Activated naive CD4-positive, alpha-beta T cell treated with anti-CD3 and anti-CD28 coated beads for 36 hours (primary cell): ENCODE results near the gene ZNF554. TPM values are rescaled to one million over a fixed set of nuclear protein-coding genes. Genes with fewer than 3 reads are reported as not detected.

ENCODE experiments used
- CTCF ChIA-PET: fragments of 350-600 bp; sonication (Branson Sonifier 250); formaldehyde crosslinking; loops from one replicate; lab custom pipeline; 2021; ENCODE audit warnings: antibody characterized with exemption; lab: Charles Lee
- DNase-seq: peaks from one replicate; pipeline ENCODE4 v3.0.0-alpha.2; 2020
- H3K27ac Mint-ChIP-seq: one replicate; pipeline ENCODE4 v1.8.0; 2021; ENCODE audit warnings: mild to moderate bottlenecking, mixed read lengths
- H3K27me3 Mint-ChIP-seq: one replicate; pipeline ENCODE4 v1.8.0; 2021; ENCODE audit warnings: low read depth, mixed read lengths
- H3K36me3 Mint-ChIP-seq: one replicate; pipeline ENCODE4 v1.8.0; 2021; ENCODE audit warnings: low read depth, mixed read lengths
- H3K4me1 Mint-ChIP-seq: one replicate; pipeline ENCODE4 v1.8.0; 2021; ENCODE audit warnings: low read depth, mixed read lengths
- H3K4me3 Mint-ChIP-seq: one replicate; pipeline ENCODE4 v1.8.0; 2021; ENCODE audit warnings: mild to moderate bottlenecking, moderate library complexity, mixed read lengths
- H3K9me3 Mint-ChIP-seq: one replicate; pipeline ENCODE4 v1.8.0; 2021; ENCODE audit warnings: mixed read lengths
- intact Hi-C: fragments of 100-400 bp; cut with micrococcal nuclease; formaldehyde crosslinking; loops from one replicate; pipeline ENCODE4 v1.15.1; 2023
- total RNA-seq, 2 experiments: library from RNA; stranded (reverse); gene quantifications; one replicate each; pipeline ENCODE4 v1.2.3, GENCODE V29; 2021

The ZNF554 gene
- total RNA-seq, 2 experiments from 2014 or later: 1.2 to 1.4 TPM

DNA sequence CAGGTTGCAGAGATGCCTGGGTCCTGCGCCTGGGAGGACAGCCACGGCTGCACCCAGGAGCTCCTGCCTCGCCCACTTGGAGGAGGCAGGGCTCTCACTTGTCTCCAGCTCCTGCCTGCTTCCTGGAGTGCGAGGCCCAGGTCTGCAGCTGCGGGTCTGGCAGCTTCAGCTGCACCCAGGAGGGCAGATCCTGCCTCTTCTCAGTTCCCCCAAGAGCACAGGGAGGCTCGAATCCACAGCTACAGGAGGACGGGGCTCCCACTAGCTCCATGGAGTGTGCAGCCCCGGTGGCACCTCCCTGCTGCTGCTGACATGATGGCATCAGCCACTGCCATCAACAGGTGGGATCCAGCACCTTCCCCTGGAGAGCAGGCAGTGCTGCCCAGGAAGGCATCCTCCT is 4.5 kb downstream of the ZNF554 start:
- Mint-ChIP-seq H3K36me3 (peaks cover 27% of the 10 kb centered on the region), H3K4me1 (peaks cover 7% of the 10 kb centered on the region), H3K9me3 (peaks cover 9% of the 10 kb centered on the region), H3K4me3 (no peak overlapping the region), H3K27ac (no peak overlapping the region), H3K27me3 (no peaks in the 10 kb centered on the region)
- intact Hi-C loops: no loop called here
- no peak for DNase-seq
- CTCF ChIA-PET: no interaction called here

GRCh38 chr19:2827022-2827421 is 7.4 kb downstream of the ZNF554 start:
- CTCF ChIA-PET: no interaction called here
- no peak overlapping the region for H3K27ac Mint-ChIP-seq
- H3K9me3 Mint-ChIP-seq: peaks cover 23% of the 10 kb centered on the region
- no peak overlapping the region for H3K4me3 Mint-ChIP-seq
- intact Hi-C loops: no loop called here
- no peaks in the 10 kb centered on the region for H3K27me3 Mint-ChIP-seq
- H3K4me1 Mint-ChIP-seq: no peaks in the 10 kb centered on the region
- peaks cover 43% of the 10 kb centered on the region for H3K36me3 Mint-ChIP-seq
- no peak for DNase-seq

DNA sequence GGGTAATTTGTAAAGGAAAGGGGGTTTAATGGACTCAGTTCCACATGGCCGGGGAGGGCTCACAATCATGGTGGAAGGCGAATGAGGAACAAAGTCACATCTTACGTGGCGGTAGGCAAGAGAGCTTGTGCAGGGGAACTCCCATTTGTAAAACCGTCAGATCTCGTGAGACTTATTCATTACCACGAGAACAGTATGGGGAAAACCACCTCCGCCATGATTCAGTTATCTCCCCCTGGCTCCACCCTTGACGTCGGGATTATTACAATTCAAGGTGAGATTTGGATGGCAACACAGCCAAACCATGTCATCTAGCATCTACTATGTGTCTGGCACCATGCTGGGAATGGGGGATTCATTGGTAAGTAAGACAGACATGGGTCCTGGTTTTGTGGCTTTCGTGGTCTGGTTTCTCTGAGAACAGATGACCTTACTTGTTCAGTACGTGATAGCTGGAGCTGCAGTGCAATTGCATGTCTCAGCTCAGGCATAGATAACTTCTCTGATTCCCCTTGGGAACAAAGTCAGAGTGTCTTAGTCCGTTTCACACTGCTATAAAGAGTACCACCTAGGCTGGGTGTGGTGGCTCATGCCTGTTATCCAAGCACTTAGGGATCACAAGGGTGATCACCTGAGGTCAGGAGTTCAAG is 8.3 kb downstream of the ZNF554 start:
- CTCF ChIA-PET: no interaction called here
- no peak for DNase-seq
- no peak overlapping the region for H3K4me3 Mint-ChIP-seq
- peaks cover 52% of the 10 kb centered on the region for H3K36me3 Mint-ChIP-seq
- H3K9me3 Mint-ChIP-seq: peaks cover 32% of the 10 kb centered on the region
- H3K27me3 Mint-ChIP-seq: no peaks in the 10 kb centered on the region
- H3K27ac Mint-ChIP-seq: no peak overlapping the region
- intact Hi-C loops: no loop called here
- no peaks in the 10 kb centered on the region for H3K4me1 Mint-ChIP-seq

DNA sequence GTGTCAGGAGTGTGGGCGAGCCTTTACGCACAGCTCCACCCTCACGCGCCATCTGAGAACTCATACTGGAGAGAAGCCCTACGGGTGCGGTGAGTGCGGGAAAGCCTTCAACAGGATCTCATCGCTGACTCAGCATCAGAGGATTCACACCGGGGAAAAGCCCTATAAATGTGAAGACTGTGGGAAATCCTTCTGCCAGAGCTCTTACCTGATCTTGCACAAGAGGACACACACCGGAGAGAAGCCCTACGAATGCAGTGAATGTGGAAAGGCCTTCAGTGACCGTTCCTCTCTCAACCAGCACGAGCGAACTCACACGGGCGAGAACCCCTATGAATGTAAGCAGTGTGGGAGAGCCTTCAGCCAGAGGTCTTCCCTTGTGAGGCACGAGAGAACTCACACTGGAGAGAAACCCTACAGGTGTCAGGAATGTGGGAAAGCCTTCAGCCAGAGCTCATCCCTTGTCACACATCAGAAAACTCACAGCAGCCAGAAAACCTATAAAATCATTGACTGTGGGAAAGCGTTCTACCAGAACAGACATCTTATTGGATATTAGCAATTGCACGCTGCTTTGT is 14.7 kb downstream of the ZNF554 start:
- DNase-seq: no peak
- CTCF ChIA-PET: no interaction called here
- H3K36me3 Mint-ChIP-seq: peaks cover 64% of the 10 kb centered on the region
- intact Hi-C loops: no loop called here
- H3K27me3 Mint-ChIP-seq: no peaks in the 10 kb centered on the region
- H3K4me1 Mint-ChIP-seq: no peaks in the 10 kb centered on the region
- no peak overlapping the region for H3K4me3 Mint-ChIP-seq
- no peak overlapping the region for H3K27ac Mint-ChIP-seq
- H3K9me3 Mint-ChIP-seq: peaks cover 60% of the 10 kb centered on the region

DNA sequence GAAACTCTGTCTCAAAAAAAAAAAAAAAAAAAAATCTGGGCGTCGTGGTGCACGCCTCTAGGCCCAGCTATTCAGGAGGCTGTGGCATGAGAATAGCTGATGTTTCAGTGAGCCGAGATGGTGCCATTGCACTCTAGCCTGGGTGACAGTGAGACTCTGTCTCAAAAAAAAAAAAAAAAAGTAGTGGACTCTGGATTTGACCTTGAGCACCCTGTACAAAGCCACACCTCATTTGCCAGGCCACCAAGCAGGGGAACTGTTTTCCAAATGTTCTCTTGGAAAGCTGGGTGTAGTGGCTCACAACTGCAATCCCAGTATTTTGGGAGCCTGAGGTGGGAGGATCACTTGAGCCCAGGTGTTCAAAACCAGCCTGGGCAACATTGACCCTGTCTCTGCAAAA is 17.8 kb downstream of the ZNF554 start:
- no peak for DNase-seq
- Mint-ChIP-seq H3K4me1 (peaks cover 4% of the 10 kb centered on the region), H3K9me3 (peaks cover 42% of the 10 kb centered on the region), H3K27ac (no peak overlapping the region), H3K4me3 (no peak overlapping the region), H3K36me3 (peaks cover 45% of the 10 kb centered on the region), H3K27me3 (no peaks in the 10 kb centered on the region)
- CTCF ChIA-PET: no interaction called here
- intact Hi-C loops: no loop called here

GRCh38 chr19:2840794-2841791 is 21.4 kb downstream of the ZNF554 start, which contains the start of gene ZNF555:
Gene ZNF555, plus strand, starts transcription at chr19:2841475. Its CDS starts 98 bp downstream, at chr19:2841573.
- peak; percentile 100 for DNase-seq
- CTCF ChIA-PET: interaction anchor here (1.1 kb wide), 2 partner anchors 12 to 16 kb away, joined by 3 to 4 read pairs; no protein-coding TSS in a partner anchor
- intact Hi-C loops: loop anchor here (1.0 kb wide), 1 partner anchor 15 kb away; no protein-coding TSS in a partner anchor
- Mint-ChIP-seq H3K4me3 (peak within 1 kb of the TSS; percentile 83), H3K36me3 (peaks cover 20% of the 10 kb centered on the region), H3K27me3 (no peaks in the 10 kb centered on the region), H3K4me1 (peaks cover 12% of the 10 kb centered on the region), H3K9me3 (peaks cover 15% of the 10 kb centered on the region), H3K27ac (peak within 1 kb of the TSS; percentile 75)

GRCh38 chr19:2841855-2842574 is 22.3 kb downstream of the ZNF554 start:
- Mint-ChIP-seq H3K9me3 (peaks cover 6% of the 10 kb centered on the region), H3K4me3 (peak overlapping the region; percentile 75), H3K27ac (no peak overlapping the region), H3K4me1 (peaks cover 12% of the 10 kb centered on the region), H3K27me3 (no peaks in the 10 kb centered on the region), H3K36me3 (peaks cover 14% of the 10 kb centered on the region)
- intact Hi-C loops: loop anchor here (1.0 kb wide), 1 partner anchor 14 kb away; no protein-coding TSS in a partner anchor
- CTCF ChIA-PET: interaction anchor here (1.1 kb wide), 2 partner anchors 11 to 15 kb away, joined by 3 to 4 read pairs; no protein-coding TSS in a partner anchor
- DNase-seq: no peak

DNA sequence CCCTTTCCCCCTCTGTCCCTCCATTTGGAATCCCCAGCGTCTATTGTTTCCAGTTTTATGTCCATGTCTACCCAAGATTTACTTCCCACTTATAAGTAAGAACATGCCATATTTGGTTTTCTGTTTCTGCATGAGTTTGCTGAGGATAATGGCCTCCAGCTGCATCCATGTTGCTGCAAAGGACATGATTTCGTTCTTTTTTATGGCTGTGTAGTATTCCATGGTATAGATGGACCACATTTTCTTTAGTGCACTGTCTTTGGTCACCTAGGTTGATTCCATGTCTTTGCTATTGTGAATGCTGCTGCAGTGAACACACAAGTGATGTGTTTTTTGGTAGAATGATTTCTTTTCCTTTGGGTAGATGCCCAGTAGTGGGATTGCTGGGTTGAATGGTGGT is 25.4 kb downstream of the ZNF554 start:
- Mint-ChIP-seq H3K4me3 (no peak overlapping the region), H3K27me3 (no peaks in the 10 kb centered on the region), H3K9me3 (peaks cover 9% of the 10 kb centered on the region), H3K27ac (no peak overlapping the region), H3K36me3 (peaks cover 16% of the 10 kb centered on the region), H3K4me1 (peaks cover 18% of the 10 kb centered on the region)
- CTCF ChIA-PET: no interaction called here
- DNase-seq: no peak
- intact Hi-C loops: no loop called here

GRCh38 chr19:2846180-2846894 is 26.7 kb downstream of the ZNF554 start:
- H3K27me3 Mint-ChIP-seq: no peaks in the 10 kb centered on the region
- no peak overlapping the region for H3K27ac Mint-ChIP-seq
- peaks cover 26% of the 10 kb centered on the region for H3K4me1 Mint-ChIP-seq
- CTCF ChIA-PET: no interaction called here
- peaks cover 18% of the 10 kb centered on the region for H3K9me3 Mint-ChIP-seq
- H3K4me3 Mint-ChIP-seq: no peak overlapping the region
- peaks cover 26% of the 10 kb centered on the region for H3K36me3 Mint-ChIP-seq
- intact Hi-C loops: no loop called here
- DNase-seq: no peak

- intact Hi-C loops: no loop called here
- CTCF ChIA-PET: no interaction called here
- Mint-ChIP-seq H3K36me3 (peaks cover 38% of the 10 kb centered on the region), H3K4me1 (peaks cover 21% of the 10 kb centered on the region), H3K27ac (no peak overlapping the region), H3K27me3 (no peaks in the 10 kb centered on the region), H3K4me3 (no peak overlapping the region), H3K9me3 (peaks cover 27% of the 10 kb centered on the region)
- no peak for DNase-seq
Measured at GRCh38 chr19:2847507-2847906, 27.8 kb downstream of the ZNF554 start.

- Mint-ChIP-seq H3K36me3 (peaks cover 47% of the 10 kb centered on the region), H3K9me3 (peaks cover 38% of the 10 kb centered on the region), H3K27me3 (no peaks in the 10 kb centered on the region), H3K4me3 (no peak overlapping the region), H3K4me1 (peaks cover 13% of the 10 kb centered on the region), H3K27ac (no peak overlapping the region)
- CTCF ChIA-PET: interaction anchor here (0.7 kb wide), 2 partner anchors 12 to 276 kb away, joined by 3 to 6 read pairs; no protein-coding TSS in a partner anchor
- DNase-seq: no peak
- intact Hi-C loops: no loop called here
Measured at GRCh38 chr19:2848616-2849015, 28.9 kb downstream of the ZNF554 start.
